Cardiac muscle cell (in vitro differentiated cells and primary cell): ENCODE data around the gene ALG1. TPM values are rescaled to one million over a fixed set of nuclear protein-coding genes. Genes with fewer than 3 reads are reported as not detected.
"Not testable (repeated sequence)": the region's sequence is repeated elsewhere in the genome, so short reads cannot be mapped to it uniquely, and the experiment has no call there.

ENCODE experiments used
- DNase-seq, 2 donors: peaks; one replicate each; pipeline versions ENCODE4 v3.0.0 to v3.0.0-alpha.2; 2010 to 2017; ENCODE audit warnings: low read depth in 1 of 2, low spot score in 1 of 2
- H3K27ac ChIP-seq: fragments of 200-600 bp; sonication (generic); 2 replicates; pipeline ENCODE4 v1.5.1; 2016
- H3K27me3 ChIP-seq: fragments of 200-600 bp; sonication (generic); 2 replicates; pipeline ENCODE4 v1.6.0; 2016; ENCODE audit warnings: control low read depth
- H3K36me3 ChIP-seq: fragments of 200-600 bp; sonication (generic); 2 replicates; pipeline ENCODE4 v1.5.1; 2016; ENCODE audit warnings: control low read depth
- H3K4me1 ChIP-seq: fragments of 200-600 bp; sonication (generic); 2 replicates; pipeline ENCODE4 v1.8.1; 2017; ENCODE audit warnings: low read depth, mild to moderate bottlenecking, mixed run types
- H3K4me3 ChIP-seq: fragments of 200-600 bp; sonication (generic); 2 replicates; pipeline ENCODE4 v1.5.1; 2016; ENCODE audit warnings: mild to moderate bottlenecking
- H3K9me3 ChIP-seq: fragments of 200-600 bp; sonication (generic); 2 replicates; pipeline ENCODE4 v1.5.1; 2017; ENCODE audit warnings: low read depth, mild to moderate bottlenecking, control low read depth
- polyA plus RNA-seq: library from polyadenylated mRNA; unstranded; fragments of >200 nt; fragmentation: Nextera tagmentation; extraction: Ambion mirVana; gene quantifications from 2 replicates; pipeline ENCODE4 v1.2.1, GENCODE V29; 2016
- total RNA-seq: library from RNA; depleted of rRNA; stranded (reverse); fragments of >200 nt; gene quantifications from 2 replicates; pipeline ENCODE4 v1.2.3, GENCODE V29; 2016
- TF ChIP-seq, protein P1 (sequence below): IDR thresholded peaks from 2 replicates; pipeline ENCODE4 v1.5.1; 2012; ENCODE audit warnings: low read depth, mild to moderate bottlenecking, low read length

Gene ALG1
- total and polyA plus RNA-seq, 2 experiments from 2014 or later = 20.2 to 26.5 TPM

DNA sequence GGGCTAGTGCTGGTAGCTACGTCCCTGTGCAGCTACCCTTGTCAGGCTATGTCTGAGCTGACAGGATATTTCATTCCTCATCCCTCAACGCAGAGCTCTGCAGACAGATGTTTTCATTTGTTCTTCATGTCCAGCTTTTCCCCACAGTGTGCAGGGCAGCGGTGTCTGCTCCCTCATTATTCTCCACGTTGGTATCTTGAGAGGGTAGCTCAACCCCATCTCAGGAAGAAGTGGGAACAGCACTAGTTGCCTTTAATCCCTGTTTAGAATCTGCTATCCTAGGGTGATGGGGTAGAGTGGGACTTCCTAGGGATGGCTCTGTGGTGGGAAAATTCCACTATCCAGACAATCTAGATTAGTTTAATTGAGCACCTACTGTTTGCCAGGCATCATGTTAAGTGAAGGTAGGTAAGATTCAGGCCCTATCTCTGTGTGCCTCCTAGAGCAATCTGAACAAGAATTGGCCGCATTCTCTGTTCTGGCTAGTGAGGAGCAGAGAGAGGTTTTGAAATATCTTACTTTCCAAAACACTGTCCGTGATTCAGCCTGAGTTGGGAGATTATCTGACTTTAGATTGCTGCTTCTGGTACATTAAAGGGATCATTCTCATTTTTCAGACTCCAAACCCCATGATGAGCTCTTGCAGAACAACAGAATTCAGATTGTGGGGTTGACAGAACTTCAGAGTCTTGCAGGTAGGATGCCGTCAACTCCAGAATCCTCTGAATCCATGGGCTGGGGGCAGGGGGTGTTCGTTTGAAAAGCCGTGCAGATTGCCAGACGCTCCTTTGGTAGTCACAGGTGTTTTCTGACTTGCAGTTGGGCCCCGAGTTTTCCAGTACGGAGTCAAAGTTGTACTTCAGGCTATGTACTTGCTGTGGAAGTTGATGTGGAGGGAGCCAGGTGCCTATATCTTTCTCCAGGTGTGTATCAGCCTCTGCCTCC, 963 bp downstream of the ALG1 start:
- H3K4me1 ChIP-seq = no peaks in the 10 kb centered on the region
- peak overlapping the region; percentile 78 for H3K27ac ChIP-seq
- no peaks in the 10 kb centered on the region for H3K36me3 ChIP-seq
- H3K27me3 ChIP-seq = no peaks in the 10 kb centered on the region
- TF ChIP-seq, protein P1, sequence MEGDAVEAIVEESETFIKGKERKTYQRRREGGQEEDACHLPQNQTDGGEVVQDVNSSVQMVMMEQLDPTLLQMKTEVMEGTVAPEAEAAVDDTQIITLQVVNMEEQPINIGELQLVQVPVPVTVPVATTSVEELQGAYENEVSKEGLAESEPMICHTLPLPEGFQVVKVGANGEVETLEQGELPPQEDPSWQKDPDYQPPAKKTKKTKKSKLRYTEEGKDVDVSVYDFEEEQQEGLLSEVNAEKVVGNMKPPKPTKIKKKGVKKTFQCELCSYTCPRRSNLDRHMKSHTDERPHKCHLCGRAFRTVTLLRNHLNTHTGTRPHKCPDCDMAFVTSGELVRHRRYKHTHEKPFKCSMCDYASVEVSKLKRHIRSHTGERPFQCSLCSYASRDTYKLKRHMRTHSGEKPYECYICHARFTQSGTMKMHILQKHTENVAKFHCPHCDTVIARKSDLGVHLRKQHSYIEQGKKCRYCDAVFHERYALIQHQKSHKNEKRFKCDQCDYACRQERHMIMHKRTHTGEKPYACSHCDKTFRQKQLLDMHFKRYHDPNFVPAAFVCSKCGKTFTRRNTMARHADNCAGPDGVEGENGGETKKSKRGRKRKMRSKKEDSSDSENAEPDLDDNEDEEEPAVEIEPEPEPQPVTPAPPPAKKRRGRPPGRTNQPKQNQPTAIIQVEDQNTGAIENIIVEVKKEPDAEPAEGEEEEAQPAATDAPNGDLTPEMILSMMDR = no peak
- peak overlapping the region; percentile 81 for H3K4me3 ChIP-seq
- peak in 1 of 2 donors; percentile 28 for DNase-seq
- H3K9me3 ChIP-seq = no peaks in the 10 kb centered on the region

DNA sequence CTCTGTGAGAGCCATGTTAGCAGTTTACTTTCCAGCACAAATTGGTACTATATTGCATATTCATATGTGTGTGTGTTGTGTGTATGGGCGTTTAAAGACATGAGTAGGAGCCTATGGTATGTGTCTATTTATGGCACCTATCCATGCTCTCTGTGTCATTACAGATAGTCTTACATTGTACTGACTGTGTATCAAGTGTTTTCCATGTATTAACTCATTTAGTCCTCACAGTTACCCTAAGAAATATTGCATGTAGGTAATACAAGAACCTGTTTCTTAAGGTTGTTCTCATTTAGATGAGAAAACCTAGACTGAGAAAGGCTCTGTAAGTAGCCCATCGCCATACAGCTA, 1.6 kb downstream of the ALG1 start:
- DNase-seq = no peak
- Histone ChIP-seq H3K27ac (no peak overlapping the region), H3K4me1 (no peaks in the 10 kb centered on the region), H3K27me3 (no peaks in the 10 kb centered on the region), H3K4me3 (no peak overlapping the region), H3K36me3 (no peaks in the 10 kb centered on the region), H3K9me3 (no peaks in the 10 kb centered on the region)
- TF ChIP-seq, protein P1 = no peak

DNA sequence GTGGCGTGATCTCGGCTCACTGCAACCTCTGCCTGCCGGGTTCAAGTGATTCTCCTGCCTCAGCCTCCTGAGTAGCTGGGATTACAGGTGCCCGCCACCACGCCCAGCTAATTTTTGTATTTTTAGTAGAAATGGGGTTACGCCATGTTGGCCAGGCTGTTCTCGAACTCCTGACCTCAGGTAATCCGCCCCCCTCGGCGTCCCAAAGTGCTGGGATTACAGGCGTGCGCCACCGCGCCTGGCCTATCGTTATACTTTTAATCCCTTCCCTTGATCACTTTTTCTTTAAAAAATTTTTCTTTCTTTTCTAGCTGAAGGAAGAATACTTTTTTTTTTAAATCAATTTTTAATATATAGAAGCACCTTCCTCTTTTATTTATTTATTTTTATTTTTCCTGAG, 2.1 kb downstream of the ALG1 start:
- not testable (repeated sequence) for H3K4me3 ChIP-seq, H3K27ac ChIP-seq, H3K9me3 ChIP-seq, H3K36me3 ChIP-seq, H3K27me3 ChIP-seq, H3K4me1 ChIP-seq, DNase-seq

DNA sequence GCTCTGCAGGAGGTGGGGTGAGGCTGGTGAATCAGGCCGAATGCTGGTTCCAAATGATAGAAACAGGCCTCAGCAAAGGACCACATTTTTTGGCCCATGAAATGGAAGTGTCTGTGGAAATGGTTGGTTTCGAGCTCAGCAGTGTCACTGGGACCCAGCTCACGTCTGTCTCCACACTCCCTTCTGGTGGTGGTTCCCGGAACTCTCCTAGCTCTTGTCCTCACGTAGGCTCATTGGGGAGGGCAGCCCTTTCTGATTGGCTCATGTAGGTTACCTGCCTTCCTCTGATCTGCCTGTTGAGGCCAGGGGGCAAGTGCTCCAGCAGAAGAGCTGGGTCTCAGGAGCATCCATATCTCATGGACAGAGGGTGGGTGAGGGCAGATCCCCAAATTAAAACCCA, 4.0 kb downstream of the ALG1 start:
- TF ChIP-seq, protein P1 = no peak
- no peak for DNase-seq
- Histone ChIP-seq H3K27me3 (no peaks in the 10 kb centered on the region), H3K27ac (no peak overlapping the region), H3K9me3 (no peaks in the 10 kb centered on the region), H3K4me3 (no peak overlapping the region), H3K36me3 (no peaks in the 10 kb centered on the region), H3K4me1 (no peaks in the 10 kb centered on the region)

DNA sequence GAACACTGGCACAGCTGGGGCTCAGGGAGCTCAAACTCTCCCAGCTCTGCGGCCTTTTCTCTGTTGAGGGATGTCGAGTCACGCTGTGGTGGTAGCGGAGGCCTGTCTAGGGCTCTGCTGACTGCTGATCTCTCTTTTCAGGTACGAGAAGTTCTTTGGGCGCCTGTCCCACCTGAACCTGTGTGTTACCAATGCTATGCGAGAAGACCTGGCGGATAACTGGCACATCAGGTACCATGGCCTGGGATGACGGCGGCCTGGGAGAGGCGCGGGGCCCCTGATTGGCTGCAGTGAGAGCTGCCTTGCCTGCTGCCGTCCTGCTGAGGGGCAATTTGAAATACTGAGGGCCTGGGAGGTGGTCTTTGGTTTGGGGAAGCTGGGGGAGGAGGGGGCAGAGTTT, 5.7 kb downstream of the ALG1 start:
- no peak overlapping the region for H3K27ac ChIP-seq
- H3K4me3 ChIP-seq = no peak overlapping the region
- no peak for DNase-seq
- no peaks in the 10 kb centered on the region for H3K27me3 ChIP-seq
- no peaks in the 10 kb centered on the region for H3K36me3 ChIP-seq
- H3K4me1 ChIP-seq = no peaks in the 10 kb centered on the region
- TF ChIP-seq, protein P1 = no peak
- H3K9me3 ChIP-seq = no peaks in the 10 kb centered on the region

DNA sequence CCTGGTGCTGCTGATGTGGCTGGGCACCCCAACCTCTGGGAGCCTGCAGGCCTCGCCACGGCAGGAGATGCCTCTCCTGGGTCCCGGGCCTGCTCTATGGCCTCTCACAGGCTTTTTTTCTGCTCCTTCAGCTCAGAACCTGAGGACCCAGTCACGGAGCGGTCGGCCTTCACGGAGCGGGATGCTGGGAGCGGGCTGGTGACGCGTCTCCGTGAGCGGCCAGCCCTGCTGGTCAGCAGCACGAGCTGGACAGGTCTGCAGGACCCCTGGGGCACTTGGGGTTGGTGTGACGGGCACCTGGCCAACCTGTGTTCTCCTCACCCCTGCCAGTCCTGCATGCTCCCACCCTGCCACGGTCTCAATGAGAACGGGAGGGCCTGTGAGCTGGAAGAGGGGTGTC, 7.0 kb downstream of the ALG1 start:
- Histone ChIP-seq H3K4me1 (no peaks in the 10 kb centered on the region), H3K27ac (no peak overlapping the region), H3K36me3 (no peaks in the 10 kb centered on the region), H3K4me3 (no peak overlapping the region), H3K27me3 (no peaks in the 10 kb centered on the region), H3K9me3 (no peaks in the 10 kb centered on the region)
- TF ChIP-seq, protein P1 = no peak
- no peak for DNase-seq

DNA sequence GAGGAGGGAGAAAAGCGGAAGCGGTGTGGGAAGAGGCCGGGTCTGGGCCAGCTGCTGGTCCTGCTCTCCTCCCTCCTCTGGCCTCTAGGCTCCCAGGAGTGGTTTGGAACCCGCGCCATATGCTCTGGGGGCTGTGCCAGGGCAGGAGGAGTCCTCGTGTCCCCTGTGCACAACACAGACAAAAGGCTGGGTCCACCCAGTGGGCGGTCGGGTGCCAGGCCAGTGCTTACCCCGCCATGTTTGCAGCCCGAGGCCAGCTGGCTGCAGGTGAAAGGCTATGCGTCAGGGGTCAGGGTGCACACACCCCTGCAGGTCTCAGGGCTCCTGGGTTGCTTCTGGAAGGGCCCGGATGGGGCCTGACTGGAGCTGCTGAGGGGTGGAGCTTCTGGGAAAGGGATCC, 8.8 kb downstream of the ALG1 start:
- H3K36me3 ChIP-seq, H3K9me3 ChIP-seq, H3K27ac ChIP-seq, H3K27me3 ChIP-seq, DNase-seq, H3K4me3 ChIP-seq, H3K4me1 ChIP-seq: not testable (repeated sequence)

DNA sequence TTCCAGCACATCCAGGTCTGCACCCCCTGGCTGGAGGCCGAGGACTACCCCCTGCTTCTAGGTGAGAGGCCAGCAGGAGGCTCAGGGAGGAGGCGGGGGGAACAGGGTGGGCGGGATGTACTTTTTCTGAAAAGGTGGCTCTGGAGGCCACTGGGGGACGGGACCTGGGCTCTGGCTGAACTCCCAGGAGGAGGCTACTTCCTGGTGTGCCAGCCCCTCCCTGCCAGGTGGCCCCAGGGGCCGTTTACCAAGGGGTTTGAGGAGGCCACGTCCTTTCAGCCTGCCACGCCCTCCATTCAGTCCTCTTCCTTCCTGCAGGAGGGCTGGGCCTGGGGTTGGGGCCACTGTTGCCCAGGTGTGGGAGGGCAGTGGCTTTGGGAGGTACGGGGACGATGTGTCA, 9.4 kb downstream of the ALG1 start:
- not testable (repeated sequence) for DNase-seq, H3K9me3 ChIP-seq

DNA sequence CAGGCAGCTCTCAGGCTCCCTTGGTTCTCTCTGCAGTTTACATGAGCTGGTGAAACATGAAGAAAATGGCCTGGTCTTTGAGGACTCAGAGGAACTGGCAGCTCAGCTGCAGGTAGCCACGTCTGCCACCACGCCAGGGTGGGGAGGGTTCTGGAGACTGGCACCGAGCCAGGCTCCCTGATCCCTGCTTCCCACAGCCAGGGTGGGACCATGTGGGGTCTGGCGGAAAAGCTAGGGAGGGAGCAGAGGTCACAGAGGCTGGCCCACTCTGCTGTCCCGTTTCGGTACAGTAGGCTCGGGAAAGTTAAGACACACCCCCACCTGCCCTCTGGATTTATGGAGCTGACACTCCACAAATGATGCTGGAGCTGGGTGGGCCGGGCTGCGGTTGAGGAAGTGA, 12.0 kb downstream of the ALG1 start:
- not testable (repeated sequence) for DNase-seq, H3K27ac ChIP-seq, H3K9me3 ChIP-seq, H3K27me3 ChIP-seq, H3K4me3 ChIP-seq, H3K4me1 ChIP-seq, H3K36me3 ChIP-seq

More for the DNA sequence above, 9.4 kb downstream of the ALG1 start:
- not testable (repeated sequence) for H3K36me3 ChIP-seq, H3K4me1 ChIP-seq, H3K27me3 ChIP-seq, H3K4me3 ChIP-seq, H3K27ac ChIP-seq
